ENCODE results near the gene FAM216A. TPM values are rescaled to one million over a fixed set of nuclear protein-coding genes. Genes with fewer than 3 reads are reported as not detected.
"Not testable (repeated sequence)": the region's sequence is repeated elsewhere in the genome, so short reads cannot be mapped to it uniquely, and the experiment has no call there.

FAM216A gene
- total RNA-seq, 2 experiments from 2014 or later: 29.8 to 30.0 TPM

DNA sequence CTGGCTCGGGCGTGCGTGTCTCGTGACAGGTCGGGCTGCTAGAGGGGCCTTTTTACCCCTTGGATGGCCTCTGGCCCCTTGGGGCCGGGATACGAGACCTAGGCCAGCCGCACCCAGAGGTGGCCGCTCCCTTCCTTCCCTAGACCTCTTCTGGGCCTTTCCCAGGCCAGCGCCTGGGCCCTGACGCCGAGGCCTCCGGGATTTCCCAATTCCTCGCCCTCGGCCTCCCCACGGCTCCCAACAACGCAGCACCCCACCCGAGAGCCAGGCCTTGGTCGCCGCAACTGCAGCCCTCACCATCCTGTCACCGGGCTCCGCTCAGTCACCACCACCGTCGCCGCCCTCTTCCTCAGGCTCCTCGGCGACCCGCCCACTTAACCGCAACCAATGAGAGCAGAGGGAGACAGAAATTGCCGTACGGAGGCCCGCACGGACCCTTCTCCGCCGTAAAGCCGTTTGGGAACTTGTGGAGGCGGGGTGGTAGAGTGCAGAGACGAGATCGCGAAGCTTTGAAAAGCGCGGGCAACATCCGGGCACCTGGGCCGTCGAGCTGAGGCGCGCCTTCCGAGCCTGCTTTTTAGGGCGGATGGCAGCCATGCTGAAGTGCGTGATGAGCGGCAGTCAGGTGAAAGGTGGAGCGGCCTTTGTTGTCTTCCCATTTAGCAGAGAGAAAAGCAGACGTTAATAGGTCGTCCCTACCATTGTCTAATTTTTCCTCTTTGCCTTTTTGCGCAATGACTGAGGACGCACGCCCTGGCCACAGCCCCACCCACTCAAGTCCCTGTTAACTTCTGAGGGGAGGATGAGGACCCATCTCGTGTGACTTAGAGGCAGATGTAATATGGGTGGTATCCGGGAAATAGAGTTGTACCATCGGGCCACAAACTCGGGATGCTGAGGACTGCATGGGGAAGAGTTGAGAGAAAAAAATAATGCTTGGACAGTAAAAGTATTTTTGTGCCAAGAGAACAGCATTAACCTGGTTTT, 33.4 kb downstream of the FAM216A start, which contains the start of the genes RAD9B and VPS29:
TSS of gene RAD9B (plus strand) at position 580 of the 987 bp plus-strand sequence. CDS start at position 587, 7 bp downstream.
TSS of gene VPS29 (minus strand) at position 360 of the 987 bp plus-strand sequence. CDS start at position 300, 60 bp downstream.
- intact Hi-C loops (cut with micrococcal nuclease): loop anchor here (1.0 to 10.0 kb wide), 8 partner anchors 19 to 323 kb away; partner anchors contain the start of genes ANAPC7, ARPC3, FAM216A and GPN3
- H3K27me3 Mint-ChIP-seq: no peaks in the 10 kb centered on the region
- POLR2A ChIA-PET: interaction anchor here (0.5 to 3.1 kb wide), 8 partner anchors 21 to 112 kb away, joined by 3 to 33 read pairs (median 4); partner anchors contain the start of genes ARPC3, FAM216A, GPN3 and TCTN1
- CTCF ChIA-PET: interaction anchor here (0.6 to 5.3 kb wide), 7 partner anchors 11 to 386 kb away, joined by 3 to 40 read pairs (median 3); partner anchors contain the start of genes ARPC3, FAM216A and GPN3
- H3K36me3 Mint-ChIP-seq: peaks cover 18% of the 10 kb centered on the region
- H3K4me1 Mint-ChIP-seq (ENCODE audit: low read depth): peaks cover 30% of the 10 kb centered on the region
- DNase-seq: peak; percentile 100
- H3K4me3 Mint-ChIP-seq: peak within 1 kb of the TSS; percentile 99
- no peaks in the 10 kb centered on the region for H3K9me3 Mint-ChIP-seq
- H3K27ac Mint-ChIP-seq: peak within 1 kb of the TSS; percentile 97

GRCh38 chr12:110503432-110503831, 34.8 kb downstream of the FAM216A start:
- peaks cover 30% of the 10 kb centered on the region for H3K4me1 Mint-ChIP-seq (ENCODE audit: low read depth)
- ChIA-PET CTCF (interaction anchor here (1.4 to 5.3 kb wide), 4 partner anchors 9 to 98 kb away, joined by 3 to 40 read pairs (median 14); partner anchors contain the start of genes FAM216A and GPN3), POLR2A (interaction anchor here (1.7 to 3.1 kb wide), 2 partner anchors 53 to 81 kb away, joined by 6 to 11 read pairs; partner anchors contain the start of gene ARPC3)
- H3K27me3 Mint-ChIP-seq: no peaks in the 10 kb centered on the region
- no peak overlapping the region for H3K4me3 Mint-ChIP-seq
- DNase-seq: no peak
- intact Hi-C loops (cut with micrococcal nuclease): loop anchor here (5.0 to 10.0 kb wide), 2 partner anchors 101 to 321 kb away; partner anchors contain the start of gene ANAPC7
- H3K27ac Mint-ChIP-seq: peak overlapping the region; percentile 62
- peaks cover 18% of the 10 kb centered on the region for H3K36me3 Mint-ChIP-seq
- no peaks in the 10 kb centered on the region for H3K9me3 Mint-ChIP-seq

GRCh38 chr12:110505332-110505731, 36.7 kb downstream of the FAM216A start:
- POLR2A ChIA-PET: no interaction called here
- DNase-seq: no peak
- Mint-ChIP-seq H3K36me3 (peaks cover 12% of the 10 kb centered on the region), H3K4me3 (no peak overlapping the region), H3K27me3 (no peaks in the 10 kb centered on the region), H3K27ac (no peak overlapping the region), H3K4me1 (ENCODE audit: low read depth) (peaks cover 17% of the 10 kb centered on the region), H3K9me3 (no peaks in the 10 kb centered on the region)
- intact Hi-C loops (cut with micrococcal nuclease): loop anchor here (10.0 kb wide), 1 partner anchor 319 kb away; no protein-coding TSS in a partner anchor
- CTCF ChIA-PET: interaction anchor here (1.2 to 3.5 kb wide), 2 partner anchors 8 to 97 kb away, joined by 3 to 24 read pairs; no protein-coding TSS in a partner anchor

GRCh38 chr12:110508071-110508586, 39.5 kb downstream of the FAM216A start:
- intact Hi-C loops (cut with micrococcal nuclease): loop anchor here (10.0 kb wide), 1 partner anchor 317 kb away; no protein-coding TSS in a partner anchor
- Mint-ChIP-seq H3K27me3 (no peaks in the 10 kb centered on the region), H3K9me3 (no peaks in the 10 kb centered on the region), H3K27ac (no peak overlapping the region), H3K4me3 (no peak overlapping the region), H3K4me1 (ENCODE audit: low read depth) (peaks cover 2% of the 10 kb centered on the region), H3K36me3 (no peaks in the 10 kb centered on the region)
- ChIA-PET CTCF (interaction anchor here (10.4 kb wide), 1 partner anchor 92 kb away, joined by 189 read pairs; no protein-coding TSS in a partner anchor), POLR2A (interaction anchor here (0.6 kb wide), 1 partner anchor 58 kb away, joined by 3 read pairs; the partner anchor contains the start of gene ARPC3)
- no peak for DNase-seq

- POLR2A ChIA-PET: no interaction called here
- no peak for DNase-seq
- Mint-ChIP-seq H3K4me3 (no peak overlapping the region), H3K27ac (no peak overlapping the region), H3K36me3 (no peaks in the 10 kb centered on the region), H3K9me3 (no peaks in the 10 kb centered on the region), H3K4me1 (ENCODE audit: low read depth) (no peaks in the 10 kb centered on the region), H3K27me3 (no peaks in the 10 kb centered on the region)
- intact Hi-C loops (cut with micrococcal nuclease): loop anchor here (2.0 kb wide), 1 partner anchor 185 kb away; no protein-coding TSS in a partner anchor
- CTCF ChIA-PET: interaction anchor here (0.6 to 10.4 kb wide), 15 partner anchors 9 to 384 kb away, joined by 3 to 189 read pairs (median 6); partner anchors contain the start of genes ARPC3, FAM216A and GPN3
Observed at GRCh38 chr12:110513842-110514241, 45.2 kb downstream of the FAM216A start.

DNA sequence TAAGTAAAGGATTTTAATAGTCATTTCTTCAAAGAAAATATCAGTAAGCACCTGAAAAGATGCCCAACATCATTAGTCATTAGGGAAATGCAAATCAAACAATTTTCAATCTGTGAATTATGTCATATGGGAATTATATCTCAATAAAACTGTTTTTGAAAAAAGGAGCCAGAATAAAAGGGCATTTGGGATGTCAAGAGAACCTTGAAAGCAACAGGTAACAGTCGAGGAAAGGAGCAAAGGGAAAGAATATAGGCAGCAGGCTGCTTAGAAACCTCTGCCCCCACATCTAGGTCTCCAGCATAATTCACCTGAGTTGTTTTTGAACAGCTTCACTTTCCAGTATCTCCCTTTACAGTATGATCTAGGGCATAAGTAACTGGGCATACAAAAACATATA, 45.7 kb downstream of the FAM216A start:
- Mint-ChIP-seq H3K36me3 (no peaks in the 10 kb centered on the region), H3K4me1 (ENCODE audit: low read depth) (no peaks in the 10 kb centered on the region), H3K27ac (no peak overlapping the region), H3K9me3 (no peaks in the 10 kb centered on the region), H3K27me3 (no peaks in the 10 kb centered on the region), H3K4me3 (no peak overlapping the region)
- ChIA-PET POLR2A (no interaction called here), CTCF (interaction anchor here (1.0 to 10.4 kb wide), 7 partner anchors 30 to 86 kb away, joined by 3 to 189 read pairs (median 6); partner anchors contain the start of genes FAM216A and GPN3)
- intact Hi-C loops (cut with micrococcal nuclease): no loop called here
- no peak for DNase-seq

GRCh38 chr12:110516995-110517394, 48.4 kb downstream of the FAM216A start:
- intact Hi-C loops (cut with micrococcal nuclease): no loop called here
- H3K9me3 Mint-ChIP-seq: no peaks in the 10 kb centered on the region

GRCh38 chr12:110518014-110518413, 49.4 kb downstream of the FAM216A start:
- ChIA-PET POLR2A (interaction anchor here (0.6 kb wide), 1 partner anchor 12 kb away, joined by 3 read pairs; no protein-coding TSS in a partner anchor), CTCF (interaction anchor here (1.2 kb wide), 1 partner anchor 45 kb away, joined by 3 read pairs; no protein-coding TSS in a partner anchor)
- H3K9me3 Mint-ChIP-seq; intact Hi-C loops (cut with micrococcal nuclease); DNase-seq; H3K36me3 Mint-ChIP-seq; H3K27me3 Mint-ChIP-seq; H3K4me3 Mint-ChIP-seq; H3K27ac Mint-ChIP-seq: not testable (repeated sequence)
- peaks cover 16% of the 10 kb centered on the region for H3K4me1 Mint-ChIP-seq (ENCODE audit: low read depth)

More at GRCh38 chr12:110516995-110517394, 48.4 kb downstream of the FAM216A start:
- peaks cover 12% of the 10 kb centered on the region for H3K4me1 Mint-ChIP-seq (ENCODE audit: low read depth)
- no peak overlapping the region for H3K27ac Mint-ChIP-seq
- CTCF ChIA-PET: interaction anchor here (0.8 to 1.2 kb wide), 2 partner anchors 46 to 83 kb away, joined by 3 to 4 read pairs; no protein-coding TSS in a partner anchor
- no peaks in the 10 kb centered on the region for H3K27me3 Mint-ChIP-seq
- H3K4me3 Mint-ChIP-seq: no peak overlapping the region
- POLR2A ChIA-PET: no interaction called here
- no peaks in the 10 kb centered on the region for H3K36me3 Mint-ChIP-seq
- no peak for DNase-seq

DNA sequence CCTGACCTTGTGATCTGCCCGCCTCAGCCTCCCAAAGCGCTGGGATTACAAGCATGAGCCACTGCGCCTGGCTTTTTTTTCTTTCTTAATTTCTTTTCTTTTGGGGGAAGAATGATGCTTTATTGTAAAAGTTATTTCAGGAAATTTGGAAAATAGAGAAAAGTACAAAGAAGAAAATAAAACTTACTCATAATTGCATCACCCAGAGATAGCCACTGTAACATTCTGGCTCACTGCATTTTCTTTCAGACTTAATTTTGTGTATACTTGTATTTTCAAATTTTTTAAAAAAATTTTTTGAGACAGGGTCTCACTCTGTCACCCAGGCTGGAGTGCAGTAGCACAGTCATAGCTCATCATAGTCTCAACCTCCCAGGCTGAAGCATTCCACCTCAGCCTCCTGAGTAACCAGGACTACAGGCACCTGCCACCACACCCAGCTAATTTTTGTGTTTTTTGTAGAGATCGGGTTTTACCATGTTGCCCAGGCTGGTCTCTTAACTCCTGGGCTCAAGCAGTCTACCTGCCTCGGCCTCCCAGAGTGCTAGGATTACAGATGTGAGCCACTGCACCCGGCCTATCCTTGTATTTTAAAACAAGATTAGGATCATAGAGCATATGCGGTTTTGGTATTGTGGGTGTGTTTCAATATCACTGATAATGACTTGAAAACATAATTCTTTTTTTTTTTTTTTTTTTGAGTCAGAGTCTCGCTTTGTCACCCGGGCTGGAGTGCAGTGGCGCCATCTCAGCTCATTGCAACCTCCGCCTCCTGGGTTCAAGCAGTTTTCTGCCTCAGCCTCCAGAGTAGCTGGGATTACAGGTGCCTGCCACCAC, 52.4 kb downstream of the FAM216A start:
- peak overlapping the region; percentile 32 for H3K4me3 Mint-ChIP-seq
- peak; percentile 77 for DNase-seq
- H3K36me3 Mint-ChIP-seq, H3K9me3 Mint-ChIP-seq, H3K27me3 Mint-ChIP-seq: not testable (repeated sequence)
- ChIA-PET POLR2A (interaction anchor here (0.6 to 1.0 kb wide), 6 partner anchors 10 to 255 kb away, joined by 3 read pairs; partner anchors contain the start of gene GPN3), CTCF (interaction anchor here (0.6 to 3.6 kb wide), 7 partner anchors 8 to 854 kb away, joined by 3 to 27 read pairs (median 4); partner anchors contain the start of gene ARPC3)
- intact Hi-C loops (cut with micrococcal nuclease): loop anchor here (1.0 to 2.0 kb wide), 3 partner anchors 10 to 58 kb away; partner anchors contain the start of genes RAD9B and VPS29
- peak overlapping the region; percentile 38 for H3K27ac Mint-ChIP-seq
- H3K4me1 Mint-ChIP-seq (ENCODE audit: low read depth): peaks cover 17% of the 10 kb centered on the region

DNA sequence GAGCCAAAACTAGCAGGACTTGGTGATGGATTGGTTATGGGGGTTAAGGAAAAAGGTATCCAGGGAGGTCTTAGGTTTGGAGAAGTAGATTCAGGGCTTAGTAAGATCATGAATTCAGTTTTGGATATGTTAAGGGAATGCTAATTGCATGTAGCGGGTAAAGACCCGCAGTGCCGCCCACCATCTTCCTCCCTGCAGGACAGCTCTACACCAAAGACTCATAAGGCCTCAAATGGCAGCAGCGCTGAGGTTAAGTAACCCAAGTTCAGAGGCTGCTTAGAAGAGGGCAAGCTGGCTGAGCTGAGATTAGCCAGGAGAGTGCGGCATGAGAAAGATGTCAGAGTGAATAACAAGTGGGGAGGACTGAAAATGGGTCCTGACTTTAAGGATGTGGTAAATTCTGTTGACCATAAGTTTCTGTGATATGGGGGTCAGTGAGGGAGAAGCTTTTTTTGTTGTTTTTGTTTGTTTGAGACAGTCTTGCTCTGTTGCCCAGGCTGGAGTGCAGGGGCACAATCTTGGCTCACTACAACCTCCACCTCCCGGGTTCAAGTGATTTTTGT, 59.7 kb downstream of the FAM216A start:
- no peak for DNase-seq
- intact Hi-C loops (cut with micrococcal nuclease): no loop called here
- ChIA-PET POLR2A (interaction anchor here (0.7 kb wide), 1 partner anchor 15 kb away, joined by 3 read pairs; no protein-coding TSS in a partner anchor), CTCF (interaction anchor here (0.7 to 4.1 kb wide), 3 partner anchors 39 to 73 kb away, joined by 3 to 19 read pairs (median 8); partner anchors contain the start of genes FAM216A and GPN3)
- H3K36me3 Mint-ChIP-seq: peaks cover 17% of the 10 kb centered on the region
- peaks cover 19% of the 10 kb centered on the region for H3K4me1 Mint-ChIP-seq (ENCODE audit: low read depth)
- H3K27me3 Mint-ChIP-seq: peaks cover 2% of the 10 kb centered on the region
- no peak overlapping the region for H3K4me3 Mint-ChIP-seq
- H3K9me3 Mint-ChIP-seq: no peaks in the 10 kb centered on the region
- H3K27ac Mint-ChIP-seq: no peak overlapping the region
